ENCODE data around the gene DCBLD2. TPM values are rescaled to one million over a fixed set of nuclear protein-coding genes. Genes with fewer than 3 reads are reported as not detected.
A peak's percentile ranks its signal among the peaks of the same experiment; 100 is the strongest.

Gene DCBLD2
- 73.8 TPM for polyA plus RNA-seq (2013, experiment 1 of 2)
- 78.5 TPM for polyA plus RNA-seq (2013, experiment 2 of 2)

DNA sequence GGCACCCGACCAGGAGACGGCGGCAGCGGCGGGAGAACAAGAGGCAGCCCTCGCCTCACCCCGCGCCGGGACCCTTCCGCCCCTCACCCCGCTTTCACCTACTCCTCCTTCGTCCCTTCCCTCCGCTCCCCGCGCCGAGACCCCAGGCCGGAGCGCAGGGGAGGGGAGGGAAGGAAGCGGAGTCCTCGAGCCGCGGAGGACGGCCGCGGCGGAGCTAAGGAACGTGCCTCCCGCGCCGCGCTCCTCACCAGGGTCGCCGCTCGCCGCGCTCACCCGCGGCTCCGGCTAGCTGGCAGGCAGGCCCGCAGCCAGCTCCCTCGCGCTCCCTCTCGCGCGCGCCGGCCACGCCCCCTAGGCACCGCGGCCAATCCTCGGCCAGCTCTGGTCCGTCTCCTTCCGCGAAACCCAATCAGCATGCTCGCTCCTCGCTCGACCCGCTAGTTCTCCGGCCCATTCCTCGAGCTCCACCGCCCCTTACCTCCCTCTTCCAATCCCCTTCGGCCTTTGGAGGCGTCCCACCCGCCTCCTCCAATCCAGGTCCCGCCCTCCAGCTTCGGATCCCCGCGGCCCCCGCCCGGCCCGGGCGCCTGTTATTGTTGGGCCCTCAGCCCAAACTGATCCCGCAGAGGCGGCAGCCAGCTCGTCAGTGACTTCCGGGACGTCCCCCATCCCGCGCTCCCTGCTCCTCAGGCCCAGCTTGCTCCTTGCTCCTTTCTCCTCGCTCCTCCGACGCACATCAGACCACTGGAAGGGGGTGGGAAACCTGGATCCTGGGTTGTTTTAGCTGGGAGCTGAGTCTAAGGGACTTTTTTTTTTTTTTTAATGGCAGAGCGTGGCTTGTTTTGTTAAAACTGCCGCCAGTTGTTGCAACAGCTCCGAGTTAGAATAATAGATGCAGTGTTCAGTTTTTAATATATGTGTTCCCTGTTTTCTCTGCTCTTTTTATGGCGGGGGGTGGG, at the start of gene DCBLD2:
TSS of gene DCBLD2 (minus strand) at position 304 of the 959 bp plus-strand sequence. CDS start 369 bp downstream, outside the sequence.
- peak within 1 kb of the TSS; percentile 13 for H2BK15ac ChIP-seq (ENCODE audit: low read length)
- no peak within 1 kb of the TSS for H2BK12ac ChIP-seq (ENCODE audit: low read length)
- peak within 1 kb of the TSS; percentile 90 for H2BK5ac ChIP-seq (ENCODE audit: low read length)
- H3K4me1 ChIP-seq (ENCODE audit: control insufficient read depth in 2 of 2, insufficient read depth in 1 of 2, low read depth in 1 of 2, low read length in 2 of 2) = peaks cover 2 to 7% of the 10 kb centered on the region in 2 donors
- H3K79me1 ChIP-seq (ENCODE audit: low read depth, low read length) = no peaks in the 10 kb centered on the region
- H2AFZ ChIP-seq (ENCODE audit: low read length) = peak within 1 kb of the TSS; percentile 94
- H3K18ac ChIP-seq (ENCODE audit: low read length) = peak within 1 kb of the TSS; percentile 99
- H2AK5ac ChIP-seq (ENCODE audit: low read depth, low read length) = no peak within 1 kb of the TSS
- H3K27ac ChIP-seq (replicated peaks; ENCODE audit: low read length) = peak within 1 kb of the TSS; percentile 96
- no peaks in the 10 kb centered on the region for H3K27me3 ChIP-seq (ENCODE audit: control insufficient read depth in 3 of 3, insufficient read depth in 3 of 3, low read depth in 1 of 3, low read length in 3 of 3)
- no peak within 1 kb of the TSS for H4K91ac ChIP-seq (ENCODE audit: low read depth, low read length, poor library complexity)
- H3K14ac ChIP-seq (ENCODE audit: low read length) = peak within 1 kb of the TSS; percentile 94
- peak within 1 kb of the TSS; percentile 98 for H3K9ac ChIP-seq (ENCODE audit: low read depth, low read length, poor library complexity)
- H4K8ac ChIP-seq (ENCODE audit: low read depth, low read length) = no peak within 1 kb of the TSS
- WGBS, 2 donors (ENCODE audit: extremely low coverage in 2 of 2, insufficient read length in 2 of 2, insufficient replicate concordance in 1 of 2) = no CpG with 5 or more reads among the region's 86 CpGs
- H3K23ac ChIP-seq (ENCODE audit: low read depth, low read length, poor library complexity) = peak within 1 kb of the TSS; percentile 98
- peaks cover 0 to 1% of the 10 kb centered on the region in 2 donors for H3K9me3 ChIP-seq (replicated peaks in 1 of 2; ENCODE audit: control insufficient read depth in 2 of 2, insufficient read depth in 1 of 2, low read depth in 1 of 2, low read length in 2 of 2)
- DNase-seq (ENCODE audit: low spot score) = peak; percentile 98
- H2BK120ac ChIP-seq (ENCODE audit: low read depth, low read length) = peak within 1 kb of the TSS; percentile 91
- H3K4ac ChIP-seq (ENCODE audit: low read length) = no peak within 1 kb of the TSS
- H3K36me3 ChIP-seq (replicated peaks in 1 of 2; ENCODE audit: control insufficient read depth in 2 of 2, insufficient read depth in 2 of 2, low read length in 2 of 2) = peaks cover 0 to 9% of the 10 kb centered on the region in 2 donors
- peak within 1 kb of the TSS; percentile 96 to 98 for H3K4me3 ChIP-seq (ENCODE audit: low read length in 2 of 2)
- peak within 1 kb of the TSS; percentile 66 for H3K4me2 ChIP-seq (ENCODE audit: insufficient read depth, low read length, poor library complexity, severe bottlenecking)

- Histone ChIP-seq H3K4me1 (ENCODE audit: control insufficient read depth in 2 of 2, insufficient read depth in 1 of 2, low read depth in 1 of 2, low read length in 2 of 2) (no peaks in the 10 kb centered on the region), H2AFZ (ENCODE audit: low read length) (no peak overlapping the region), H3K27me3 (ENCODE audit: control insufficient read depth in 3 of 3, insufficient read depth in 3 of 3, low read depth in 1 of 3, low read length in 3 of 3) (no peaks in the 10 kb centered on the region), H3K9ac (ENCODE audit: low read depth, low read length, poor library complexity) (no peak overlapping the region), H3K23ac (ENCODE audit: low read depth, low read length, poor library complexity) (no peak overlapping the region), H3K79me1 (ENCODE audit: low read depth, low read length) (no peaks in the 10 kb centered on the region), H4K8ac (ENCODE audit: low read depth, low read length) (no peak overlapping the region), H3K18ac (ENCODE audit: low read length) (no peak overlapping the region), H3K4me2 (ENCODE audit: insufficient read depth, low read length, poor library complexity, severe bottlenecking) (no peak overlapping the region), H3K9me3 (replicated peaks in 1 of 2; ENCODE audit: control insufficient read depth in 2 of 2, insufficient read depth in 1 of 2, low read depth in 1 of 2, low read length in 2 of 2) (no peaks in the 10 kb centered on the region), H3K27ac (replicated peaks; ENCODE audit: low read length) (no peak overlapping the region), H3K36me3 (replicated peaks in 1 of 2; ENCODE audit: control insufficient read depth in 2 of 2, insufficient read depth in 2 of 2, low read length in 2 of 2) (no peaks in the 10 kb centered on the region), H3K4me3 (ENCODE audit: low read length in 2 of 2) (no peak overlapping the region), H2BK15ac (ENCODE audit: low read length) (no peak overlapping the region), H2AK5ac (ENCODE audit: low read depth, low read length) (no peak overlapping the region), H2BK12ac (ENCODE audit: low read length) (no peak overlapping the region), H2BK120ac (ENCODE audit: low read depth, low read length) (no peak overlapping the region), H2BK5ac (ENCODE audit: low read length) (no peak overlapping the region), H3K4ac (ENCODE audit: low read length) (no peak overlapping the region), H4K91ac (ENCODE audit: low read depth, low read length, poor library complexity) (no peak overlapping the region), H3K14ac (ENCODE audit: low read length) (no peak overlapping the region)
- WGBS, 2 donors (ENCODE audit: extremely low coverage in 2 of 2, insufficient read length in 2 of 2, insufficient replicate concordance in 1 of 2) = no CpG with 5 or more reads among the region's 1 CpG
- DNase-seq (ENCODE audit: low spot score) = no peak
Measured at GRCh38 chr3:98945666-98946065, 44.2 kb upstream of the DCBLD2 start.

DNA sequence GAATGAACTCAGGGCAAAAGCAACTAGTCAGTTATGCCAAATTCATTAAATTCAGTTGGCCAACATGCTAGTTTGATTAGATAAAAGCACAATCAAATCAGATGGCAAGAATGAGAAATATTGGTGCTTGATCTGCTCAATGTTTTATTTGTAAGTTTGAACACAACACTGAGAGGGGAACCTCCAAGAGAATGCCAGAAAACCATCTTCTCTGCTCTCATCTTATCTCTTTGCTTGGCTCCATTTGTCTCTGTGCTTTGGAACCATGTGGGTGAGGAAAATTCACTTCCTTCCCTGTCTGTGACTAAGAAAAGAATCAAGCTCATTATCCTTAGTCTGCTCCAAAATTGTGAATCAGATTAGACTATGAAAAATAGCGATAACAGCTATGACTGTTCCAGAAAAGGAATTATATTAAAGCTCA, 43.6 kb upstream of the DCBLD2 start:
- Histone ChIP-seq H3K14ac (ENCODE audit: low read length) (no peak overlapping the region), H3K23ac (ENCODE audit: low read depth, low read length, poor library complexity) (no peak overlapping the region), H3K36me3 (replicated peaks in 1 of 2; ENCODE audit: control insufficient read depth in 2 of 2, insufficient read depth in 2 of 2, low read length in 2 of 2) (no peaks in the 10 kb centered on the region), H3K4me3 (ENCODE audit: low read length in 2 of 2) (no peak overlapping the region), H3K27me3 (ENCODE audit: control insufficient read depth in 3 of 3, insufficient read depth in 3 of 3, low read depth in 1 of 3, low read length in 3 of 3) (no peaks in the 10 kb centered on the region), H2AK5ac (ENCODE audit: low read depth, low read length) (no peak overlapping the region), H3K9ac (ENCODE audit: low read depth, low read length, poor library complexity) (no peak overlapping the region), H3K79me1 (ENCODE audit: low read depth, low read length) (no peaks in the 10 kb centered on the region), H2BK12ac (ENCODE audit: low read length) (no peak overlapping the region), H3K4ac (ENCODE audit: low read length) (no peak overlapping the region), H3K18ac (ENCODE audit: low read length) (no peak overlapping the region), H2BK120ac (ENCODE audit: low read depth, low read length) (no peak overlapping the region), H3K4me1 (ENCODE audit: control insufficient read depth in 2 of 2, insufficient read depth in 1 of 2, low read depth in 1 of 2, low read length in 2 of 2) (no peaks in the 10 kb centered on the region), H3K4me2 (ENCODE audit: insufficient read depth, low read length, poor library complexity, severe bottlenecking) (no peak overlapping the region), H3K27ac (replicated peaks; ENCODE audit: low read length) (no peak overlapping the region), H4K91ac (ENCODE audit: low read depth, low read length, poor library complexity) (no peak overlapping the region), H2BK15ac (ENCODE audit: low read length) (no peak overlapping the region), H4K8ac (ENCODE audit: low read depth, low read length) (no peak overlapping the region), H2BK5ac (ENCODE audit: low read length) (no peak overlapping the region), H2AFZ (ENCODE audit: low read length) (no peak overlapping the region), H3K9me3 (replicated peaks in 1 of 2; ENCODE audit: control insufficient read depth in 2 of 2, insufficient read depth in 1 of 2, low read depth in 1 of 2, low read length in 2 of 2) (no peaks in the 10 kb centered on the region)
- no peak for DNase-seq (ENCODE audit: low spot score)
- WGBS, 2 donors (ENCODE audit: extremely low coverage in 2 of 2, insufficient read length in 2 of 2, insufficient replicate concordance in 1 of 2) = no CpG with 5 or more reads among the region's 1 CpG

DNA sequence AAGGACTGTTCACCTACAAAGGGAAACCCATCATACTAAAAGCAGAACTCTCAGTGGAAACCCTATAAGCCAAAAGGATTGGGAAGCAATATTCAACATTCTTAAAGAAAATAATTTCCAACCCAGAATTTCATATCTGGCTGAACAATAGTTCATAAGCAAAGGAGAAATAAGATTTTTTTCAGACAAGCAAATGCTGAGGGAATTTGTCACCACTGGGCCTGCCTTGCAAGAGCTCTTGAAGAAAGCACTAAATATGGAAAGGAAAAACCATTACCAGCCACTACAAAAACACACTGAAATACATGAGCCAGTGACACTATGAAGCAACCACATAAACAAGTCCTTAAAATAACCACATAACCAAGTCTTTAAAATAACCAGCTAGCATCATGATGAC, 28.9 kb upstream of the DCBLD2 start:
- H2AFZ ChIP-seq (ENCODE audit: low read length) = no peak overlapping the region
- no peak overlapping the region for H3K4ac ChIP-seq (ENCODE audit: low read length)
- H2BK120ac ChIP-seq (ENCODE audit: low read depth, low read length) = no peak overlapping the region
- no peak overlapping the region for H3K18ac ChIP-seq (ENCODE audit: low read length)
- no peaks in the 10 kb centered on the region for H3K36me3 ChIP-seq (replicated peaks in 1 of 2; ENCODE audit: control insufficient read depth in 2 of 2, insufficient read depth in 2 of 2, low read length in 2 of 2)
- no peaks in the 10 kb centered on the region for H3K9me3 ChIP-seq (replicated peaks in 1 of 2; ENCODE audit: control insufficient read depth in 2 of 2, insufficient read depth in 1 of 2, low read depth in 1 of 2, low read length in 2 of 2)
- H3K14ac ChIP-seq (ENCODE audit: low read length) = no peak overlapping the region
- no peak overlapping the region for H2BK12ac ChIP-seq (ENCODE audit: low read length)
- no peak overlapping the region for H2BK5ac ChIP-seq (ENCODE audit: low read length)
- DNase-seq (ENCODE audit: low spot score) = no peak
- H3K79me1 ChIP-seq (ENCODE audit: low read depth, low read length) = no peaks in the 10 kb centered on the region
- H4K8ac ChIP-seq (ENCODE audit: low read depth, low read length) = no peak overlapping the region
- no peaks in the 10 kb centered on the region for H3K4me1 ChIP-seq (ENCODE audit: control insufficient read depth in 2 of 2, insufficient read depth in 1 of 2, low read depth in 1 of 2, low read length in 2 of 2)
- peaks cover 0 to 2% (median 0%) of the 10 kb centered on the region in 3 experiments for H3K27me3 ChIP-seq (ENCODE audit: control insufficient read depth in 3 of 3, insufficient read depth in 3 of 3, low read depth in 1 of 3, low read length in 3 of 3)
- H2AK5ac ChIP-seq (ENCODE audit: low read depth, low read length) = no peak overlapping the region
- no peak overlapping the region for H3K4me3 ChIP-seq (ENCODE audit: low read length in 2 of 2)
- no peak overlapping the region for H3K4me2 ChIP-seq (ENCODE audit: insufficient read depth, low read length, poor library complexity, severe bottlenecking)
- no peak overlapping the region for H3K9ac ChIP-seq (ENCODE audit: low read depth, low read length, poor library complexity)
- H2BK15ac ChIP-seq (ENCODE audit: low read length) = no peak overlapping the region
- no peak overlapping the region for H3K27ac ChIP-seq (replicated peaks; ENCODE audit: low read length)
- no peak overlapping the region for H3K23ac ChIP-seq (ENCODE audit: low read depth, low read length, poor library complexity)
- no peak overlapping the region for H4K91ac ChIP-seq (ENCODE audit: low read depth, low read length, poor library complexity)
